Central memory CD4-positive, alpha-beta T cell (primary cell): ENCODE data around the gene LDLRAD4.

Experiments
- DNase-seq: peaks from one replicate; pipeline ENCODE4 v3.0.0; 2022

The LDLRAD4 gene

GRCh38 chr18:13496691-13497281 is 278.2 kb downstream of the LDLRAD4 start:
- DNase-seq = no peak

- DNase-seq = no peak
Observed at GRCh38 chr18:13499803-13500202, 281.2 kb downstream of the LDLRAD4 start.

GRCh38 chr18:13500227-13500865 is 281.8 kb downstream of the LDLRAD4 start:
- DNase-seq = no peak

- DNase-seq = no peak
Observed at GRCh38 chr18:13500869-13501542, 282.4 kb downstream of the LDLRAD4 start.

- no peak for DNase-seq
Observed at GRCh38 chr18:13501543-13501887, 283.0 kb downstream of the LDLRAD4 start.

GRCh38 chr18:13501891-13502290 is 283.3 kb downstream of the LDLRAD4 start:
- peak; percentile 9 for DNase-seq

- DNase-seq = no peak
Observed at GRCh38 chr18:13502585-13502984, 284.0 kb downstream of the LDLRAD4 start.

- DNase-seq = no peak
Observed at GRCh38 chr18:13503836-13504235, 285.3 kb downstream of the LDLRAD4 start.

- DNase-seq = no peak
Observed at GRCh38 chr18:13505780-13506345, 287.3 kb downstream of the LDLRAD4 start.

- DNase-seq = no peak
Observed at GRCh38 chr18:13510594-13510993, 292.0 kb downstream of the LDLRAD4 start.

GRCh38 chr18:13511961-13512577 is 293.5 kb downstream of the LDLRAD4 start:
- no peak for DNase-seq

GRCh38 chr18:13513021-13513420 is 294.5 kb downstream of the LDLRAD4 start:
- no peak for DNase-seq

GRCh38 chr18:13513481-13513880 is 294.9 kb downstream of the LDLRAD4 start:
- no peak for DNase-seq

- no peak for DNase-seq
Observed at GRCh38 chr18:13514558-13514957, 296.0 kb downstream of the LDLRAD4 start.

GRCh38 chr18:13516855-13517254 is 298.3 kb downstream of the LDLRAD4 start:
- no peak for DNase-seq

- no peak for DNase-seq
Observed at GRCh38 chr18:13517369-13517768, 298.8 kb downstream of the LDLRAD4 start.

- no peak for DNase-seq
Observed at GRCh38 chr18:13518382-13518781, 299.8 kb downstream of the LDLRAD4 start.

- DNase-seq = no peak
Observed at GRCh38 chr18:13520306-13520705, 301.7 kb downstream of the LDLRAD4 start.

- no peak for DNase-seq
Observed at GRCh38 chr18:13520741-13521140, 302.2 kb downstream of the LDLRAD4 start.

- DNase-seq = no peak
Observed at GRCh38 chr18:13521418-13521817, 302.9 kb downstream of the LDLRAD4 start.

- no peak for DNase-seq
Observed at GRCh38 chr18:13522256-13522655, 303.7 kb downstream of the LDLRAD4 start.

GRCh38 chr18:13522861-13523660 is 304.5 kb downstream of the LDLRAD4 start:
- no peak for DNase-seq

GRCh38 chr18:13524054-13524453 is 305.5 kb downstream of the LDLRAD4 start:
- DNase-seq = no peak
